Sigmoid colon (tissue), 7 donors: ENCODE data around the gene TSHB. TPM values are rescaled to one million over a fixed set of nuclear protein-coding genes. Genes with fewer than 3 reads are reported as not detected.

Source experiments
- DNase-seq: peaks from one replicate; pipeline ENCODE4 v3.0.0-alpha.2; 2019
- H3K27ac ChIP-seq, 4 donors: fragments of 200-600 bp; sonication (generic); one replicate each; pipeline ENCODE4 v1.5.1; 2016 to 2019; ENCODE audit warnings: mild to moderate bottlenecking in 1 of 4
- H3K27me3 ChIP-seq, 3 donors: fragments of 200-600 bp; sonication (generic); one replicate each; pipeline ENCODE4 v1.5.1; 2019; ENCODE audit warnings: mild to moderate bottlenecking in 1 of 3
- H3K36me3 ChIP-seq, 4 donors: fragments of 200-600 bp; sonication (generic); one replicate each; pipeline ENCODE4 v1.5.1; 2016 to 2019
- H3K4me1 ChIP-seq, 4 donors: fragments of 200-600 bp; sonication (generic); one replicate each; pipeline ENCODE4 v1.5.1; 2017 to 2019
- H3K4me3 ChIP-seq, 4 donors: fragments of 200-600 bp; sonication (generic); one replicate each; pipeline ENCODE4 v1.5.1; 2017 to 2019; ENCODE audit warnings: mild to moderate bottlenecking in 2 of 4, moderate library complexity in 1 of 4
- H3K9me3 ChIP-seq, 4 donors: fragments of 200-600 bp in 3 of 4; sonication (generic) in 3 of 4; one replicate each; pipeline versions ENCODE4 v1.5.1 to v1.6.1; 2013 to 2019
- CTCF ChIP-seq, 4 experiments: fragments of 450-650 bp in 3 of 4; fragments of 200-600 bp in 1 of 4; IDR thresholded peaks; one replicate each; pipeline ENCODE4 v1.5.1; 2016 to 2019; ENCODE audit warnings: antibody characterized with exemption in 4 of 4, mild to moderate bottlenecking in 3 of 4, moderate library complexity in 2 of 4
- EP300 ChIP-seq, 4 donors: sonication (generic); formaldehyde crosslinking; IDR thresholded peaks; one replicate each; pipeline ENCODE4 v1.6.1; 2017; ENCODE audit warnings: antibody characterized with exemption in 4 of 4
- POLR2A ChIP-seq, 2 donors: fragments of 450-650 bp; IDR thresholded peaks; one replicate each; pipeline ENCODE4 v1.6.1; 2016; ENCODE audit warnings: antibody characterized with exemption in 2 of 2, mild to moderate bottlenecking in 2 of 2, moderate library complexity in 2 of 2
- POLR2AphosphoS5 ChIP-seq, 4 donors: sonication (generic); formaldehyde crosslinking; IDR thresholded peaks; one replicate each; pipeline ENCODE4 v1.6.1; 2017; ENCODE audit warnings: antibody characterized with exemption in 4 of 4
- WGBS, 2 donors: extraction: QIAGEN DNeasy Blood & Tissue Kit; methylation state at CpG; one replicate each; pipeline ENCODE4 v1.1.7; 2013; 5-methylcytosine and 5-hydroxymethylcytosine counted together
- intact Hi-C: fragments of 100-400 bp; cut with DNase I; formaldehyde crosslinking; loops from one replicate; pipeline ENCODE4 v1.15.1; 2023
- polyA plus RNA-seq, 3 donors: library from polyadenylated mRNA; stranded (reverse); fragments of 200-250 nt; gene quantifications; one replicate each; pipeline ENCODE4 v1.2.3, GENCODE V29; 2013
- total RNA-seq, 4 donors: library from RNA; depleted of rRNA; stranded (reverse); fragments of >200 nt; gene quantifications; one replicate each; pipeline ENCODE4 v1.1.0, GENCODE V29; 2016
- donor health status: healthy with polysubstance abuse.
- donor health status: Bipolar disorder and iron deficiency.
- donor health status: healthy.

The TSHB gene
- total and polyA plus RNA-seq, 7 donors: not detected

GRCh38 chr1:115036814-115037507 is 7.3 kb downstream of the TSHB start:
- peaks cover 0 to 24% (median 18%) of the 10 kb centered on the region in 4 donors for H3K4me1 ChIP-seq
- 59 to 86% methylated on average over 4 of the region's 4 CpGs for WGBS, 2 donors
- H3K27ac ChIP-seq: peak overlapping the region in 1 of 4 donors; percentile 44
- no peak overlapping the region for H3K4me3 ChIP-seq
- TF ChIP-seq EP300 (IDR thresholded peaks at IDR 0.05): no peak
- TF ChIP-seq POLR2AphosphoS5 (IDR thresholded peaks at IDR 0.05): peak in 1 of 4 donors; percentile 13
- H3K27me3 ChIP-seq: no peaks in the 10 kb centered on the region
- peaks cover 0 to 21% (median 0%) of the 10 kb centered on the region in 4 donors for H3K36me3 ChIP-seq
- intact Hi-C loops: loop anchor here (5.0 kb wide), 1 partner anchor 55 kb away; no protein-coding TSS in a partner anchor
- no peaks in the 10 kb centered on the region for H3K9me3 ChIP-seq
- no peak for DNase-seq

- H3K4me1 ChIP-seq: peaks cover 0 to 24% (median 18%) of the 10 kb centered on the region in 4 donors
- no peak for TF ChIP-seq POLR2AphosphoS5 (IDR thresholded peaks at IDR 0.05)
- TF ChIP-seq EP300 (IDR thresholded peaks at IDR 0.05): no peak
- no peak for TF ChIP-seq POLR2A (IDR thresholded peaks at IDR 0.05)
- TF ChIP-seq CTCF (IDR thresholded peaks at IDR 0.05): no peak
- 78 to 83% methylated on average over 2 of the region's 2 CpGs for WGBS, 2 donors
Observed at GRCh38 chr1:115040501-115040900, 10.9 kb downstream of the TSHB start.

GRCh38 chr1:115041654-115042053 is 12.0 kb downstream of the TSHB start:
- no peaks in the 10 kb centered on the region for H3K9me3 ChIP-seq
- intact Hi-C loops: no loop called here
- H3K36me3 ChIP-seq: peaks cover 0 to 48% (median 0%) of the 10 kb centered on the region in 4 donors
- peaks cover 0 to 23% (median 17%) of the 10 kb centered on the region in 4 donors for H3K4me1 ChIP-seq
- no peaks in the 10 kb centered on the region for H3K27me3 ChIP-seq
- TF ChIP-seq POLR2AphosphoS5 (IDR thresholded peaks at IDR 0.05) (no peak), EP300 (IDR thresholded peaks at IDR 0.05) (no peak), POLR2A (IDR thresholded peaks at IDR 0.05) (no peak), CTCF (IDR thresholded peaks at IDR 0.05) (no peak)
- H3K27ac ChIP-seq: no peak overlapping the region
- H3K4me3 ChIP-seq: no peak overlapping the region
- no peak for DNase-seq

More at GRCh38 chr1:115040501-115040900, 10.9 kb downstream of the TSHB start:
- Histone ChIP-seq H3K27ac (no peak overlapping the region), H3K9me3 (no peaks in the 10 kb centered on the region), H3K36me3 (peaks cover 0 to 37% (median 0%) of the 10 kb centered on the region in 4 donors), H3K4me3 (no peak overlapping the region), H3K27me3 (no peaks in the 10 kb centered on the region)
- DNase-seq: no peak
- intact Hi-C loops: no loop called here

GRCh38 chr1:115046751-115047150 is 17.1 kb downstream of the TSHB start:
- Histone ChIP-seq H3K27me3 (no peaks in the 10 kb centered on the region), H3K9me3 (no peaks in the 10 kb centered on the region), H3K27ac (no peak overlapping the region), H3K36me3 (peaks cover 0 to 60% (median 1%) of the 10 kb centered on the region in 4 donors), H3K4me1 (peaks cover 0 to 15% (median 9%) of the 10 kb centered on the region in 4 donors), H3K4me3 (no peak overlapping the region)
- intact Hi-C loops: no loop called here
- TF ChIP-seq EP300 (IDR thresholded peaks at IDR 0.05) (no peak), POLR2AphosphoS5 (IDR thresholded peaks at IDR 0.05) (no peak), POLR2A (IDR thresholded peaks at IDR 0.05) (no peak), CTCF (IDR thresholded peaks at IDR 0.05) (no peak)
- DNase-seq: no peak

GRCh38 chr1:115051850-115052249 is 22.2 kb downstream of the TSHB start:
- H3K27ac ChIP-seq: peak overlapping the region in 1 of 4 donors; percentile 43

More at GRCh38 chr1:115051850-115052249, 22.2 kb downstream of the TSHB start:
- 91 to 94% methylated on average over 5 of the region's 5 CpGs for WGBS, 2 donors
- DNase-seq: no peak
- H3K27me3 ChIP-seq: no peaks in the 10 kb centered on the region
- H3K9me3 ChIP-seq: no peaks in the 10 kb centered on the region
- peaks cover 0 to 29% (median 18%) of the 10 kb centered on the region in 4 donors for H3K4me1 ChIP-seq
- TF ChIP-seq CTCF (IDR thresholded peaks at IDR 0.05) (no peak), EP300 (IDR thresholded peaks at IDR 0.05) (no peak), POLR2AphosphoS5 (IDR thresholded peaks at IDR 0.05) (no peak), POLR2A (IDR thresholded peaks at IDR 0.05) (no peak)
- H3K4me3 ChIP-seq: no peak overlapping the region
- intact Hi-C loops: loop anchor here (2.0 to 10.0 kb wide), 3 partner anchors 61 to 297 kb away; partner anchors contain the start of gene CSDE1
- peaks cover 0 to 52% (median 1%) of the 10 kb centered on the region in 4 donors for H3K36me3 ChIP-seq
